Measurements from ENCODE around the gene HOXC13.

Gene HOXC13

GRCh38 chr12:53982648-53983567, 44.3 kb downstream of the HOXC13 start:
- no peak for DNase-seq

- no peak for DNase-seq
Observed at GRCh38 chr12:53983568-53983949, 44.9 kb downstream of the HOXC13 start.

- DNase-seq = no peak
Observed at GRCh38 chr12:53983950-53984572, 45.4 kb downstream of the HOXC13 start.

- DNase-seq = peak; percentile 70
Observed at GRCh38 chr12:53984901-53985691, 46.5 kb downstream of the HOXC13 start, which contains the start of gene HOXC10. Gene HOXC10, plus strand, starts transcription at chr12:53985146. Its CDS starts 114 bp downstream, at chr12:53985260.

- no peak for DNase-seq
Observed at GRCh38 chr12:53985692-53985993, 47.0 kb downstream of the HOXC13 start.

GRCh38 chr12:53985994-53986685, 47.5 kb downstream of the HOXC13 start:
- no peak for DNase-seq

GRCh38 chr12:53986686-53987483, 48.3 kb downstream of the HOXC13 start:
- DNase-seq = no peak

GRCh38 chr12:53987787-53988230, 49.2 kb downstream of the HOXC13 start:
- DNase-seq = no peak

GRCh38 chr12:53988541-53989226, 50.1 kb downstream of the HOXC13 start:
- no peak for DNase-seq

GRCh38 chr12:53989227-53990113, 50.8 kb downstream of the HOXC13 start:
- DNase-seq = no peak

- no peak for DNase-seq
Observed at GRCh38 chr12:53990311-53991076, 51.9 kb downstream of the HOXC13 start.

GRCh38 chr12:53991077-53991460, 52.4 kb downstream of the HOXC13 start:
- DNase-seq = no peak

- no peak for DNase-seq
Observed at GRCh38 chr12:53992377-53992889, 53.8 kb downstream of the HOXC13 start.

- DNase-seq = no peak
Observed at GRCh38 chr12:53993162-53994008, 54.8 kb downstream of the HOXC13 start.

GRCh38 chr12:53994009-53994263, 55.3 kb downstream of the HOXC13 start:
- no peak for DNase-seq

- no peak for DNase-seq
Observed at GRCh38 chr12:53994264-53995001, 55.8 kb downstream of the HOXC13 start.

- no peak for DNase-seq
Observed at GRCh38 chr12:53995002-53995377, 56.4 kb downstream of the HOXC13 start.
